Measurements from ENCODE around the gene ZNG1B.
"Not testable (repeated sequence)": the region's sequence is repeated elsewhere in the genome, so short reads cannot be mapped to it uniquely, and the experiment has no call there.

Gene ZNG1B

DNA sequence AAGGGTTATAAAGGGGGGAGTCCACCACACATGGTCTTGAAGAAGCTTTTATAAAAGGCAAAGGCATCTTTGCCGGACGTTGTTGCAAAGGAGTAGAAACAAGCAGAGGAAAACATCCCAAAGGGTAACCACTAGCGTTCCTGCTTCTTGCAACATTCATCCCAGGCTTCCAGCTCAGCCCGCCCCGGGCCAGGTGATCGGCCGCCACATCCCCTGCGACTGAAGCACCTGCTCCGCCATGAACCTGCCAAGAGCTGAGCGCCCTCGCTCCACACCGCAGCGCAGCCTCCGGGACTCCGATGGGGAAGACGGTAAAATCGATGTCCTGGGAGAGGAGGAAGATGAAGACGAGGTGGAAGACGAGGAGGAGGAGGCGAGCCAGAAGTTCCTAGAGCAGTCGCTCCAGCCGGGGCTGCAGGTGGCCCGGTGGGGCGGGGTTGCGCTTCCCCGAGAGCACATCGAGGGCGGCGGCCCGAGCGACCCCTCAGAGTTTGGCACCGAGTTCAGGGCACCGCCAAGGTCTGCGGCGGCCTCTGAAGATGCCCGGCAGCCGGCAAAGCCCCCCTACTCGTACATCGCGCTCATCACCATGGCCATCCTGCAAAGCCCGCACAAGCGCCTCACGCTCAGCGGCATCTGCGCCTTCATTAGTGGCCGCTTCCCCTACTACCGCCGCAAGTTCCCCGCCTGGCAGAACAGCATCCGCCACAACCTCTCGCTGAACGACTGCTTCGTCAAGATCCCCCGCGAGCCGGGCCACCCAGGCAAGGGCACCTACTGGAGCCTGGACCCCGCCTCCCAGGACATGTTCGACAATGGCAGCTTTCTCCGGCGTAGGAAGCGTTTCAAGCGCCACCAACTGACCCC is 61.8 kb downstream of the ZNG1B start:
- not testable (repeated sequence) for ATAC-seq, H3K4me1 Mint-ChIP-seq, H3K9me3 Mint-ChIP-seq, H3K36me3 Mint-ChIP-seq, H3K27ac Mint-ChIP-seq
- peak in 1 of 2 donors; percentile 61 for DNase-seq (ENCODE audit: low spot score in 2 of 2)
- H3K4me3 Mint-ChIP-seq = peak overlapping the region; percentile 47

DNA sequence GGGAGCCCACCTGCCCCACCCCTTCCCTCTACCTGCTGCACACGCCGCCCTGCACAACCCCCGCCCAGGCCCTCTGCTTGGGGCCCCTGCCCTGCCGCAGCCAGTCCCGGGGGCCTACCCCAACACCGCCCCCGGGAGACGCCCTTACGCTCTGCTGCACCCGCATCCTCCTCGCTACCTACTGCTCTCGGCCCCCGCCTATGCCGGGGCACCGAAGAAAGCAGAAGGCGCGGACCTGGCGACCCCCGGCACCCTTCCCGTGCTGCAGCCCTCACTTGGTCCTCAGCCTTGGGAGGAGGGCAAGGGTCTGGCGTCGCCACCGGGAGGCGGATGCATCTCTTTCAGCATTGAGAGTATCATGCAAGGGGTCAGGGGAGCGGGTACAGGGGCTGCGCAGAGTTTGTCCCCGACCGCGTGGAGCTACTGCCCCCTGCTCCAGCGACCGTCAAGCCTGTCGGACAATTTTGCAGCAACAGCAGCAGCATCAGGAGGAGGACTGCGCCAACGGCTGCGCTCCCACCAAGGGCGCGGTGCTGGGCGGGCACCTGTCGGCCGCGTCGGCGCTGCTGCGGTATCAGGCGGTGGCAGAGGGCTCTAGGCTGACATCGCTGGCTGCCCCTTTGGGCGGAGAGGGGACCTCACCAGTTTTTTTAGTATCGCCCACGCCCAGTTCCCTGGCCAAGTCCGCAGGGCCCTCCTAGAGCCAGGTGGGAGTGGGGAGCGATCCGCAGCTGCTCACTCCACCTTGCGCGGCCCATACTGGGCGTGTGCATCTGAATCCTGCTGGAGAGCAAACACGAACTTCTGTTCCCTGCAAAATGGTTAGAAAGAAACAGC is 62.6 kb downstream of the ZNG1B start:
- H3K36me3 Mint-ChIP-seq; H3K9me3 Mint-ChIP-seq; H3K4me1 Mint-ChIP-seq; ATAC-seq; H3K27ac Mint-ChIP-seq; DNase-seq (ENCODE audit: low spot score in 2 of 2): not testable (repeated sequence)
- peak overlapping the region; percentile 47 for H3K4me3 Mint-ChIP-seq

DNA sequence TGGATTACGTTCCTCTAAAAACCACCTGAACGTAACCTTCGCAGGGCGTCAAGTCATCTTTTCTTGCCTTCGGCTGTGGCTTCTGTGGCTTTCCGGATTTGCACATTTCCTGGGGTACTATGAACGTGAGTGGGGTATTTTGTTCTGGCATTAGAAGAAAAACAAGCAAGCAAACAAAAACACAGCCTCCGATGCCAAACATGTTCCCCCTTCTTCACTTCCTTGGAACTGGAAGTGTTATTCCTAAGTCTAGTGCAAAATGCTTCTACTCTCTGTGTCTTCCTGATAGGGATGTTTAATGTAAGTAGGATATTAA is 63.2 kb downstream of the ZNG1B start:
- not testable (repeated sequence) for DNase-seq (ENCODE audit: low spot score in 2 of 2); ATAC-seq; H3K9me3 Mint-ChIP-seq; H3K27ac Mint-ChIP-seq; H3K36me3 Mint-ChIP-seq; H3K4me1 Mint-ChIP-seq
- peak overlapping the region; percentile 47 for H3K4me3 Mint-ChIP-seq

DNA sequence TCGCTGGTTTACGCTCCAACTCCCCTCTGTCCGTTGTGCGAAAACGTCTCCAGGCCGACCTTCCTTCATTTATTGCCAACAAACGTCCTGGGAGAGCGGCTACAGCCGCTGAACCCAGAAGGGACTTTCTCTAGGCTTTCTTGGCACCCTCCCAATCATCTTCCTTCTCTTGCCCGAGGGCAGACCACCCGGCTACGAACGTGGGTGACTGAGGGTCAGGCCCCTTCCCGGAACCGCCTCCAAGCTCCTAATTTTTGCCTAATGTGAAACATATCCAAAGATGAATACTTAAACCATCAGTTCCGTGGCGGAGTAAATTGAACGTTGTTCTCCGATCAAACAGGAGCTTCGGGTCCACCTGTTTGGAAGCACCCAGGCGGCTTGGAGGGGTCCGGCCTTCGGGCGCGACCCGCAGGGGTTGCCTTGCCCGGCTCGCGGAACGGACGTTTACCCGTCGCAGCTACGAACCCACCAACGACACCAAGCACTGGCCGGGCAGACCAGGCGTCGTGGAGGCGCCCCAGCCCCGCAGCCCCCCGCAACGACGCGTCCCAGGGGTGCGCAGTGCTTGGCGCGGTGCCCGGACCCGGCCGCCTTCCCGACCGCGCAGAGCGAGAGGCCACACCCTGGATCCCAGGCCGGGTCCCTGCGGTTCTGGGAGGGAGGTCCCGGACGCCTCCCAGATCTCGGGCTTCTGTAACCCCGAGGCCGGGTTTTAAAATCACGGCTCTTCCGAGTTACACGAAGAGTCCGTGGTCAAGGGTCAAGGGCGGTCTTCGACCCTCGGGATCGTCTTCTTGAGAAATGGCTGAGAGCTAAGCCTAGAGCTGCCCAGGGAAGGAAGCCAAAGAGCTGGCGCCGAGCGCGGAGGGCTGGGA is 65.0 kb downstream of the ZNG1B start:
- not testable (repeated sequence) for H3K4me1 Mint-ChIP-seq; DNase-seq (ENCODE audit: low spot score in 2 of 2); H3K36me3 Mint-ChIP-seq; H3K27ac Mint-ChIP-seq; H3K9me3 Mint-ChIP-seq
- peak; percentile 20 for ATAC-seq
- peak overlapping the region; percentile 64 for H3K4me3 Mint-ChIP-seq

DNA sequence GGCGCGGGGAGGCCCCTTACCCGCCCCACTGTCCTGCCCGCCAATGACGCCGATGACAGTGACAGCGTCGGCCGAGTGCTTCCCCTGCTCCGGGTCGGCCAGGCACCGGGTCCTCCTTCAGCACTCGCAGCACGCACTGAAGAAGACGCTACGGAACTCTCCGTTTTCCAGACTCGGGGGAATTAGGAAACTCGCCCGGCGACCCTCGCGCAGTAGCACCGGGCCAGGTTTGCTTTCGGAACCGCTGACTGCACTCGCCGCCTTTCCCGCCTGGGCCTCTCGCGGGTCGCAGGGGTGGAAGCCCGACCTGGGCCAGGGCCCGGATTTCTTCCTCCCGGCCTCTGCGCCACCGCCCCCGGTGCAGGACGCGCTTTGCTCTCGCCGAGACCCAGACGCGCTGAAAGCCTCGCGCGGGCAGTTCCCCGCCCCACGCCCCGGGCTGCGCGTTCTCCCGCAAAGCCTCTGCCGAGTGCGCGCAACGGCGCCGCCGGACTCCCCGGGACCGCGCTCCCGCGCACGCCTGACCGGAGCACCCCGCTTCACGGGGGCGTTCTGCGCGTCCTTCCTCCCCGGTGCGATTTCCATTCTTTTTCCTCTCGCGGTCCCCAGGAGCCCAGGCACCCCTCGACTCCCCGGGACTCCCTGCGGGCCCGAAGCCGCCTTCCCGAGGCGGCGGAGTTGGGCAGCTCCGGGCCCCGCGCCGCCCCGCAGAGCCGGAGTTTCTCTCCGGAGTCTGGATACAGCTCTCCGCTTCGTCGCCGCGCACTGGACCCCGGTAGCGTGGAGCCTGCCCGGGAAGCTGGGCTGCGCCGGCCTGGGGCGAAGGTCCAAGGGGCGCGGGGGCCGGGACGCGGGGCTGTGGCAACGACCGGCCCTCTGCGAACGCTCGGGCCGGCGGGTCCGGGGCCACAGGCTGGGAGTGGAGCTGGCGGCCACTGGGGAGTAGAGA is 65.9 kb downstream of the ZNG1B start:
- DNase-seq (ENCODE audit: low spot score in 2 of 2) (peak in 1 of 2 donors; percentile 69), ATAC-seq (peak; percentile 88)
- not testable (repeated sequence) for H3K36me3 Mint-ChIP-seq, H3K27ac Mint-ChIP-seq, H3K4me1 Mint-ChIP-seq, H3K9me3 Mint-ChIP-seq
- peak overlapping the region; percentile 64 for H3K4me3 Mint-ChIP-seq

DNA sequence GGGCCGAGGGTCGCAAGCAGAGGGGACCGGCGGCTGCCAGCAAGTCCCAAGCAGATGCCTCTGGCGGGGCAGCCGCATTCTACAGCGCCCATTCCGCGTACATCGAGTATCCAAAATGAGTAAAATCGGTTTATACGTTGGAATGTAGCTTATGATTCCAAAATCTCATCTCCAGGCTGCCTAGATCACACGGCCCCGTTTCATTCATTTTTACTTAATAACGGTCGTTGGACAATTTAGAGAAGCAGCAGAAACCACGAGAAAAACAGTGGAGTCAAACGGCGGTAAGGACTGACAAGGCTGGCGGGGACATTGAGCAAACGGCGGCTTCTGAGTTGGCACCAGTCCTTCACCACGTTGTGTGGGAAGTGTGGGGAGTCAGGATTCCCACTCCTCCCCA is 66.6 kb downstream of the ZNG1B start:
- peak overlapping the region; percentile 64 for H3K4me3 Mint-ChIP-seq
- H3K27ac Mint-ChIP-seq; ATAC-seq; H3K9me3 Mint-ChIP-seq; H3K36me3 Mint-ChIP-seq; DNase-seq (ENCODE audit: low spot score in 2 of 2); H3K4me1 Mint-ChIP-seq: not testable (repeated sequence)

DNA sequence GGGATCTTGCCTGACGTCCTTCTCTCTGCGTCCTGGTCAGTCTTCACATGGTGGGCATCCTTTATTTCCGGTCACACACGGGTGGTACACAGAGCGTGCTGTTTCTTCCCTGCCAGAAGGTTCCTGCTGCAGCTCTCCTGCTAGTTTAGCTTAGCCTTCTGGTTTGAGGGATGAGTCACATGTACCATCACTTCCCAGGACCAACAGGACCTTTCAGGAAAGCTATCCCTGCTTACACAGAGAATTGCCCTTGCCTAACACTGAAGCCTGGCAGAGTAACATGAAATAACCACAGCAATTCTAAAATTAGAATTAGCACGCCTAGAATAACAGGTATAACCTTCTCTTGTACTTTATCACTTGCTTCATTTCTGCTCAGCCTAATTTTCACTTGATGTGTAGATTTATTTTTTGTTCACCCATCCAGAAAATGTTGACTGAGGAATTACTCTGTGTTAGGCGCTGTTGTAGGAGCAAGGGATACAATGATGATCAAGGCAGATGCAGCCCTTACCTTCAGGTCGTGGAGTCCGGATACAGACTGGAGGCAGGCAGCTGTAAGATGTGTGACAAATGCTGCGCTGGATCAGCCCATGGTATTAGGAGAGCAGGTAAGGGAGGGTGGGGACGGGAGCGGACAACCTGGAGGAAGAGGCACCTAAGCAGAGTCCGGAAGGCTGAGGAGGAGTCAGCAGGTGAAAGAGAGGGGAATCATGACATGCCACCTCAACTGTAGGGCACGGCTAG is 70.1 kb downstream of the ZNG1B start:
- not testable (repeated sequence) for H3K36me3 Mint-ChIP-seq; H3K9me3 Mint-ChIP-seq; H3K4me1 Mint-ChIP-seq; DNase-seq (ENCODE audit: low spot score in 2 of 2); H3K4me3 Mint-ChIP-seq; H3K27ac Mint-ChIP-seq
- peak; percentile 20 for ATAC-seq

DNA sequence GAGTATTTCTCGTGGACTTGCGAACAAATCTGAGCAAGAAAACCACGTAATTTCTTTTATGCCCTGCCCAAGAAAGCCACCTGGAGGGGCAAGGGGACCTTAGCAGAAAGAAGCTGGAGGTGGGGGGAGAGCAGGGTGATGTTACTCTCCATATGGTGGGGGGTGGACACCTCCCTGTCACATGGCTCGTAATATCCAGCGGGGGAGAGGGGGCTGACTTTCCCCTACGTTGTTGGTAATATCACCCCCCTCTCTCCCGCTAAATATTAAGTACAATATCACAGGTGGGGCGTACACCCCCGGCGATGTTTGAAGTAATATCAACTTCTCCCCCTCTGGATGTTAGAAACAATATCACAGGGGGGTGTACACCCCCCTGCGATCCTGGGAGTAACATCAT is 70.7 kb downstream of the ZNG1B start:
- not testable (repeated sequence) for H3K9me3 Mint-ChIP-seq; H3K4me3 Mint-ChIP-seq; H3K27ac Mint-ChIP-seq; H3K4me1 Mint-ChIP-seq; DNase-seq (ENCODE audit: low spot score in 2 of 2); H3K36me3 Mint-ChIP-seq
- ATAC-seq = peak; percentile 26

DNA sequence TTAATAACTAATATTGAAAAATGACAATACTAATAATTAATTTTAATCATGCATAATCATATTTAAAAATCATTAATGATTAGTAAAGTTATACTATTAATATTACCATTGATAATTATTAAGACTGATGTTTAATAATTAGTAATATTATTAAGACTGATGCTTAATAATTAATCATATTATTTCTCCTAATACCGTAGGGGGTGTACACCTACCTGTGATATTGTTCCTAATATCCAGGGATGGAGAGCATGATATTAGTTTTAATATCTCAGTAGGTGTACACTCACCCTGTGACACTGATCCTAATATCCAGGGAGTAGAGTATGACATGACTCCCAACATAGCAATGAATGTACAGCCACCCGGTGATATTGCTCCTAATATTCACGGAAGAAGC is 73.4 kb downstream of the ZNG1B start:
- not testable (repeated sequence) for H3K36me3 Mint-ChIP-seq; ATAC-seq; H3K4me3 Mint-ChIP-seq; H3K4me1 Mint-ChIP-seq; DNase-seq (ENCODE audit: low spot score in 2 of 2); H3K27ac Mint-ChIP-seq; H3K9me3 Mint-ChIP-seq

DNA sequence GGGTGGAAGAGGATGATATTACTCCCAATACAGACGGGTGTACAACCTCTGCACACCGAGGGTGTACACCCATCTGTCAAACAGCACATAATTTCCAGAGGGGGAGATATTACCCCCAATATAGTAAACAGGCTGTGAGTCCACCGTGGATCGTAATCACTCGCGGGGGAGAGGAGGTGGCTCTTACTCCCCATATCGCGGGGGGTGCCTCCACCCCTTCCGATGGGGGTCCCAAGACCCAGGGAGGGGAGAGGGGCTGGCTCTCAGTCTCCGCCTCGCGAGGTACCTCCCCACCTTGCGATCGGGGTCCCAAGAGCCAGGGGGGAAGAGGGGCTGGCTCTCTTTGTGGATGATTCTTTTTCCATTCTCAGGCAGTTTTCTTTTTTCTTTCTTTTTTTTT is 74.4 kb downstream of the ZNG1B start:
- H3K4me1 Mint-ChIP-seq; H3K36me3 Mint-ChIP-seq; DNase-seq (ENCODE audit: low spot score in 2 of 2); H3K9me3 Mint-ChIP-seq; H3K27ac Mint-ChIP-seq; H3K4me3 Mint-ChIP-seq: not testable (repeated sequence)
- ATAC-seq = peak; percentile 17

DNA sequence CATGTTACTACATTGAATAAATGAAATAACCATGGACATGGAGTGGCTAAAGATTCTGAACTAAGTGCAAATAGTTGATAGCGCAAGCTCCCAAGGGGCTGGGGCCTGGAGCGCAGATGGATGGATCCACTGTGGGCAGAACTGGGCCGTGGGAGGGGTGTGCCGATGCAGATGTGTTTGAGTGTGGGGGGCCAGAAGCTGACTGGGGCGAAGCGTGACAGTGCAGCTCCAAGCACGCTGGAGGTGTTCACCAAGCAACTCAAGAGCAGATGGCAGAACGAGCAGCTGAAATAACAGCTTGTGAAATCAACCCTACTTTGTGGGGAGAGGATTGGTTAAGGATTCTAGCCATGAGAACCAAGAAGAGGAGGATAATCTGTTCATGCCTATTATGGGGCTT is 78.0 kb downstream of the ZNG1B start:
- H3K4me1 Mint-ChIP-seq = not testable (repeated sequence)

DNA sequence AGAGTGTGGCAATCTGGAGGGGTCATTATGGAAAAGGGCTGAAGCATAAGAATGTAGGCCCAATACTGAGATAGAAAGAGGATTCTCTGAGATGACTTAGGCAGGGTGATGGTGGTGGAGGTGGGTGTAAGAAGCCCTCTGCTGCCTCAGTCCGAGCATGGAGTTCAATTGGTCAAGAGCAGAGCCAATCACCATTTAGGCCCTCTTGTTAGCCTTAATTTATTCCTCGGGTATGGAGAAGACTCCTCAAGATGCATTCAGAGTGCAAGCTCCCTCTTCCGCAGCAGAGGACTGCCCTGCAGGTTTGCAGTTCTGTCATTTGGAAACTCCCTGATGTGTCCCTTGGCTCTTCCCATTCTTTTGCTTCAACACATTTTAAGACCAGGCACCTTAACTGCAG is 78.5 kb downstream of the ZNG1B start:
- not testable (repeated sequence) for H3K9me3 Mint-ChIP-seq; H3K4me3 Mint-ChIP-seq; ATAC-seq; H3K4me1 Mint-ChIP-seq; DNase-seq (ENCODE audit: low spot score in 2 of 2); H3K27ac Mint-ChIP-seq; H3K36me3 Mint-ChIP-seq

More for the DNA sequence above, 78.0 kb downstream of the ZNG1B start:
- not testable (repeated sequence) for H3K9me3 Mint-ChIP-seq; DNase-seq (ENCODE audit: low spot score in 2 of 2); H3K27ac Mint-ChIP-seq; ATAC-seq; H3K36me3 Mint-ChIP-seq; H3K4me3 Mint-ChIP-seq

DNA sequence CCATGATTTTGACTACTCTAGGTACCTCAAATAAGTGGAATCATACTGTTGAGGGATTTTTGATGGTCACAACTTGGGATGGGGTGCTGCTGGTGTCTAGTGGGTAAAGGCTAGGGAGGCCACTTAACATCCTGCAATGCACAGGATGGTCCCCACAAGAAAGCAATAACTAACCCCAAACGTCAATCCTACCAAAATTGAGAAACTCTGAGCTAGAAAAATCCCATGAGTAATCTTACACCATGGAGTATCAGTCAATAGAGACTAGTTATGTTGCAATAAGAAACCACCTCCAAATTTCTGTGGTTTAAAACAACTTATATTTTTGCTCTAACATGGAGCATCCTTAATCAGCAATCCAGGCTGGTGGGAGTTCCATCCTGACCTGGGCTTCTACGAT is 79.5 kb downstream of the ZNG1B start:
- DNase-seq (ENCODE audit: low spot score in 2 of 2); H3K9me3 Mint-ChIP-seq; H3K27ac Mint-ChIP-seq; H3K4me1 Mint-ChIP-seq; H3K36me3 Mint-ChIP-seq; H3K4me3 Mint-ChIP-seq: not testable (repeated sequence)
- peak; percentile 77 for ATAC-seq

DNA sequence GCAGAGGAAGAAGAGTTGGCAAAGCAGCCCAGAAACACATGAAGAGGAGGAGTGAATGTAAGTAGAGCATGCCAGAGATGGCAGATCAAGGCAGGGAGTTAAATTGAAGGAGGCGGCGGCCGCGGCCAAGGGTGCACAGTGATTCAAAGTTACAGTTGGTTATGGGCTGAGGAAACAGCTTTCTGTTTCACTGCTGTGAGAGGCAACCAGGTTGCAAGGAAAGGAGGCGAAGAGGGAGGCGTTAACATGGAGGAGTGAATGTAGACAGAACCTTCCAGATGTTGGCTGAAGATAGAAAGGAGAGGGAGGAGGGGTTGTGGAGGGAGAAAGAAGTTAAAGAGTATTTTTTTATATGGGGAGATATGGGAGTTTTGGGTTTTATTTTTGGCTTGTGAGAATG is 83.3 kb downstream of the ZNG1B start:
- not testable (repeated sequence) for DNase-seq (ENCODE audit: low spot score in 2 of 2); ATAC-seq; H3K9me3 Mint-ChIP-seq; H3K4me1 Mint-ChIP-seq; H3K36me3 Mint-ChIP-seq; H3K4me3 Mint-ChIP-seq; H3K27ac Mint-ChIP-seq

All from stimulated activated effector memory CD8-positive, alpha-beta T cell treated with anti-CD3 and anti-CD28 coated beads, Interleukin-12 subunit alpha, Interleukin-12 subunit beta, amount 100 ng/mL, for 72 hours (primary cell).